NOMO-1 treated with DMSO at 0.1 percent for 48 hours (cell line): ENCODE results near the gene LPCAT1.

Experiments used
- DNase-seq: peaks from one replicate; lab custom pipeline; 2025; ENCODE audit not compliant: unreplicated experiment; lab: John Stamatoyannopoulos, UW

Gene LPCAT1

DNA sequence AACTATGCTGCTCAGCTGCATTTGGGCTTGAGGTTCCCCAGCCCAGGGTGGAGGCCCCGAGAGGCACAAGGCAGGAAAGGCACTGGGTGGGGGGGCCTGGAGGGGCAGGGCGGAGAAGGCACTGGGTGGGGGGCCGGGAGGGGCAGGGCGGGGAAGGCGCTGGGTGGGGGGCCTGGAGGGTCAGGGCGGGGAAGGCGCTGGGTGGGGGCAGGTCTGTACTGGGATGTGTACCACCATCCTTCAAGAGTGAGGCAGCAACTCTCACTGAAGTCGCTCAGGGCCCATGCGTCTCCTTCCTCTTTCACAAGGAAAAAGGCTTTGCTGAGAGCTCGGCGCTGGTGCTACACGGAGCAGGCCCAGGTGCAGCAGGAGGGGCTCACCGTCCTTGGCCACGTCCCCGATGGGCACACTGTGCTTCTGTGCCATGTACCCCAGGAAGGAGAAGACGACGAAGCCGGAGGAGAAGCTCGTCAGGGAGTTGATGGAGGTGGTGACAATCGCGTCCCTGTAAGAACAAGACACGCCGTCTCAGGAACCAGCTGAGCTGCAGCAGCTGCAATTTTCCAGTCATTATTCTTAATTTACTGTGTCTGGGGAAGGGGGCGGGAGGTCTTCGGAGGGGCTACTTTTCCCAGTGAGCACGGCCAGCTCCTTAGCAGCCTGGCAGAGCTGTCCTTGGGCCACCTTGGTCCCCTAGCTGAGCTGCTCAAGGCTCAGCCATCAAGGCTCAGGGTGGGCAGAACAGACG is 109.3 kb downstream of the LPCAT1 start:
- DNase-seq, result no peak

DNA sequence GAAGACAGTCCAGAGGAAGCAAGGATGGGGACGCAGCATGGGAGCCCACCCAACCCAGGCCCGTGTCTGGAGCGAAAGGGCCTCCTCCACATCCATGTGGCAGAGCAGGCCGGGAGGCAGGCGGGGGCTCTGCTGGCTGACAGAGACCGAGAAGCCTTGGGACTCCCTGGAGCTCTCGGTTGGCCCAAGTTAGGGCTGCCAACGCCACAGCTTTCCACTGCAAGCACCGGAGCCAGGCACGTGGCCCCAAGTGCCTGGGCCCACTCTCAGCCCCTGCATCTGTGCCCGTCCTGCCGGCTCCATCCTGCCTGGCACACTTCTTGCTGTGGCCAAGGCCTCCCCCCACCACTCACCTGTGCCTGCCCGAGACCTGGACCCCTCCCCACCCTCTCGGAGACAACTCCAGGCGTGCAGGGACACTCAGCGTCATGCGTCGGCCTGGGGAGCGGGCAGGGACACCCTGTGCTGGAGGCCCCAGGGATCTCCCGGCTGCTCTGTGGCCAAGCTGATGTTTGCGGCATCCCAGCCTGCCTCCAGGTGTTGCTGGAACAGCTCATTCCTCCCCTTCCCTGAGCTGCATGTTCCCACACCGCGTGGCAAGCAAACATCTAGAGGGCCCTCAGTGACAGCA is 110.0 kb downstream of the LPCAT1 start:
- no peak for DNase-seq

DNA sequence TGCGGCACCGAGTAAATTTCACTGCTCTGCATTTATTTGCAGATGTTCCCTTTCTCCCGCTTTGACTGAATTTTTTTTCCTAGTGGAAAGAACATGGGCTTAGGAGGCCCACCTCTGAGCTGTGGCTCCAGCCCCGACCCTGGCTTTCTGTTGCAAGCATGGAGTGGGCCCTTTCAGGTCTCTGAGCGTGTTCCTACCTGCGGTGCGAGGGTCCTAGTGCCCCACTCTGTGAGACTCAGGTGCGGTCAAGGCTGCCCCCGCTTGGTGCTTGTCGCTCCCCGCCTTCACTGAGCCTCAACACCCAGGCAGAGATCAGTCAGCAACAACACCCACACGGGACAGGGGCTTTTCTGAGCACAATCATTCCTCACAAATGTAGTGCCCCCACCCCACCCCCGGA is 110.5 kb downstream of the LPCAT1 start:
- DNase-seq, result no peak

DNA sequence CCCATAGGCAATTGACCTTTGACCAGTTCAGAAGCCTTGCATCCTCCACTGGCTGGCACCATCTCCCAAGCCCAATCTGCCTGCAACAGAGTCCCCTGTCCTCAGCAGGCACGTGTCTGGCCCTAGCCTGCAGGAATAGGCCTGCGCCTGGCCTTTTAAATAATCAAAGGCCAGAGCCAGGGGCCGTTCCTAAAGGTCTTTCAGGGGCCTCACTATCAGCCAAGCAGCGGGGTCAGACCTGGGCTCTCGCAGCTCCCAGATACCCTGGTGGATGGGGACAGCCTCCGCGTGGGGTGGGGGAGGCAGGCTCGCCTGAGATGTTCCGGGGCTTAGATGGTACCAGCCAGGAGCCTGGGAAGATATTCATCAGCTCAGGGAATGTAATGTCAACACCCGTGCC is 111.1 kb downstream of the LPCAT1 start:
- DNase-seq, result no peak

DNA sequence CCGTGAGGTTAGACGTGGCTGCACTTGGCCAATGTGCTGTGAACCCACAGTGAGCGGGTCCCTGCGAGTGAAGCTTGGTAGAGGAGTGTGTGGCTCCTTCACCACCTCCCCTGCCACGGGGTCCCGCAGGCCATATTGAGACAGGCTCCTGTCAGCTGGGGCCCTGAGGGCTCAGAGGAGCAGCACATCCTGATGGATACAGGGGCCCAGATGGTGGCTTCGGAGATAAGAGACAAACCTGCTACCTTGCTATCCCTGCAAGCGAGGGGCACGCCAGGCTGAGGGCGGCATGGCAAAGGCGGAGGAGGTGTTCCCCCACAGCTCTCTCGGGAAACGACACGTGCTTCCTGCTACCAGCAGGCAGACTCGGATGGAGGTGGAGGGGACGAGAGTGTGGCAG is 111.6 kb downstream of the LPCAT1 start:
- no peak for DNase-seq
